Measurements from ENCODE around the gene MIER3. TPM values are rescaled to one million over a fixed set of nuclear protein-coding genes. Genes with fewer than 3 reads are reported as not detected.

The MIER3 gene
- total RNA-seq, 2 donors from 2014 or later: 11.2 to 20.4 TPM

GRCh38 chr5:56973473-56973872, 21.6 kb upstream of the MIER3 start:
- TF ChIP-seq, protein P1, sequence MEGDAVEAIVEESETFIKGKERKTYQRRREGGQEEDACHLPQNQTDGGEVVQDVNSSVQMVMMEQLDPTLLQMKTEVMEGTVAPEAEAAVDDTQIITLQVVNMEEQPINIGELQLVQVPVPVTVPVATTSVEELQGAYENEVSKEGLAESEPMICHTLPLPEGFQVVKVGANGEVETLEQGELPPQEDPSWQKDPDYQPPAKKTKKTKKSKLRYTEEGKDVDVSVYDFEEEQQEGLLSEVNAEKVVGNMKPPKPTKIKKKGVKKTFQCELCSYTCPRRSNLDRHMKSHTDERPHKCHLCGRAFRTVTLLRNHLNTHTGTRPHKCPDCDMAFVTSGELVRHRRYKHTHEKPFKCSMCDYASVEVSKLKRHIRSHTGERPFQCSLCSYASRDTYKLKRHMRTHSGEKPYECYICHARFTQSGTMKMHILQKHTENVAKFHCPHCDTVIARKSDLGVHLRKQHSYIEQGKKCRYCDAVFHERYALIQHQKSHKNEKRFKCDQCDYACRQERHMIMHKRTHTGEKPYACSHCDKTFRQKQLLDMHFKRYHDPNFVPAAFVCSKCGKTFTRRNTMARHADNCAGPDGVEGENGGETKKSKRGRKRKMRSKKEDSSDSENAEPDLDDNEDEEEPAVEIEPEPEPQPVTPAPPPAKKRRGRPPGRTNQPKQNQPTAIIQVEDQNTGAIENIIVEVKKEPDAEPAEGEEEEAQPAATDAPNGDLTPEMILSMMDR (IDR thresholded peaks at IDR 0.05): no peak
- Histone ChIP-seq H3K4me3 (no peak overlapping the region), H3K36me3 (no peaks in the 10 kb centered on the region), H3K4me1 (no peaks in the 10 kb centered on the region), H3K27me3 (no peaks in the 10 kb centered on the region), H3K9me3 (no peaks in the 10 kb centered on the region), H3K27ac (no peak overlapping the region)
- DNase-seq (ENCODE audit: low spot score): no peak

DNA sequence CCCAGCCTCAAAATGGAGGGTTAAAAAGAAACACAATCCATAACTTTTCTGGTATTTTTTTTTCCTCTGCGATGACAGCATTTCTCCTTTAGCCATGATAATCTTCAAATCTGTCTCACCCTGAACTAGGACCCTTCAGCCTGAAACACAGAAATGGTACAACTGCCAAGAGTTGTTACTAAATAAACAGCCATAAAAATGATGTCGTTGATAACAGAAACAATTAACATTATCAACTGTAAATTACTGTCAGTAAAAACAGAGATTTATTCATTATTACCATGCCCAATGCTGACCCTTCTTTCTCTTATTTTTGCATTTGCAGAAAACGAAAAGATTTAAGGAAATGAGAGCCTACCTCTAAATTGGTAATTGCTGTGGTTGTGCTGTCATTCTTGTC, 19.4 kb upstream of the MIER3 start:
- Histone ChIP-seq H3K4me3 (no peak overlapping the region), H3K27me3 (no peaks in the 10 kb centered on the region), H3K27ac (no peak overlapping the region), H3K36me3 (no peaks in the 10 kb centered on the region), H3K9me3 (no peaks in the 10 kb centered on the region), H3K4me1 (no peaks in the 10 kb centered on the region)
- no peak for DNase-seq (ENCODE audit: low spot score)
- TF ChIP-seq, protein P1 (IDR thresholded peaks at IDR 0.05): no peak

DNA sequence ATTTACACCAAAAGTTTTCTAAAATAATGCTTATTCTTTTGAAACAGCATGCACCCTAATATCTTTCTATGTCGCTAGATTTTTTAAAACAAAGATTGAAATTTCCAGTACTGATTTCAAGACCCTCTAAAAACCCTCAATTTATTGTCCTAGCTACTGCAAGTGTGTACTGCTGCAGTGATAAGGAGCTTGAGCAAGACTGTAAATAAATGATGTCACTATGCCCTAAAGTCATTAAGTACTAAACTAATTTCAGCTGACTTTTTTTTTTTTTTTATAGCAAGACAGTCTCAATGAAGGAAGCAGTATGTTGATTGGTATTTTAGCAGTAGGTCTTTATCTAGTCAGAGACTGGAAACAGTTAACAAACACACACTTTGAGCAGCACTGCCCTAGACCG, 12.2 kb upstream of the MIER3 start:
- TF ChIP-seq, protein P1 (IDR thresholded peaks at IDR 0.05): no peak
- Histone ChIP-seq H3K4me1 (no peaks in the 10 kb centered on the region), H3K27ac (no peak overlapping the region), H3K27me3 (no peaks in the 10 kb centered on the region), H3K36me3 (no peaks in the 10 kb centered on the region), H3K4me3 (no peak overlapping the region), H3K9me3 (no peaks in the 10 kb centered on the region)
- DNase-seq (ENCODE audit: low spot score): no peak

DNA sequence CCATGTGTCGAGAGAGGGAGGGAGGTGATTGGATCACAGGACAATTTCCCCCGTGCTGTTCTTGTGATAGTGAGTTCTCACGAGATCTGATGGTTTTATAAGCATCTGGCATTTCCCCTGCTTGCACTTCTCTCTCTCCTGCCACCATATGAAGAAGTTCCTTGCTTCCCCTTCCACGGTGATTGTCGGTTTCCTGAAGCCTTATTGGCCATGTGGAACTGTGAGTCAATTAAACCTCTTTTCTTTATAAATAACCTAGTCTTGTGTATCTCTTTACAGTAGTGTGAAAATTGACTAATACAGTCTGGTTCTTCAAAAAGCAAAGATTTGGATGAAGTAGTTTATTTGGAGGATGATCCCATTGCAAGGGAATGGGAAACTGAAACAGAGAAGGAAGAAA, 11.3 kb upstream of the MIER3 start:
- TF ChIP-seq, protein P1 (IDR thresholded peaks at IDR 0.05): no peak
- H3K27me3 ChIP-seq: no peaks in the 10 kb centered on the region
- H3K36me3 ChIP-seq: no peaks in the 10 kb centered on the region
- no peaks in the 10 kb centered on the region for H3K4me1 ChIP-seq
- no peak overlapping the region for H3K27ac ChIP-seq
- DNase-seq (ENCODE audit: low spot score): no peak
- no peaks in the 10 kb centered on the region for H3K9me3 ChIP-seq
- no peak overlapping the region for H3K4me3 ChIP-seq

DNA sequence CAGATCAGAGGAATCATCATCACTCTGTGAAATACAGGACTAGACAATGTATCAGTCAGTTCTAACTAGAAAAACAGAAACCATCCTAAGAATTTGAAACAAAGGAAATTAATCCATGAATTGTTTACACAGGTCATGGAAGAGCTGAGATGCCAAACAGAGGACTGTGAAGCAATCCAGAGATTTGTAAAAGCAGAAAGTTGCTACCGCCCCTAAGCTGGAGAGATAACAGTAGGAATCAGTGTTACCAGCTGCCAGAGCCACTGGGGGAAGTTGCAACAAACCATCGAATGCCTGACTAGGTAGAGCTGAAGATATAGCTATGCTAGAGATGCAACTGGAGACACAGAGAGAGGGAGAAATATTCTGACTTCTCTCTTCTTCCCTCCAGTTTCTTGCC, 10.4 kb upstream of the MIER3 start:
- H3K4me1 ChIP-seq: no peaks in the 10 kb centered on the region
- no peaks in the 10 kb centered on the region for H3K9me3 ChIP-seq
- DNase-seq (ENCODE audit: low spot score): no peak
- H3K27ac ChIP-seq: no peak overlapping the region
- H3K27me3 ChIP-seq: no peaks in the 10 kb centered on the region
- H3K4me3 ChIP-seq: no peak overlapping the region
- TF ChIP-seq, protein P1 (IDR thresholded peaks at IDR 0.05): no peak
- no peaks in the 10 kb centered on the region for H3K36me3 ChIP-seq

- TF ChIP-seq, protein P1 (IDR thresholded peaks at IDR 0.05): no peak
- DNase-seq (ENCODE audit: low spot score): no peak
- no peaks in the 10 kb centered on the region for H3K27me3 ChIP-seq
- no peaks in the 10 kb centered on the region for H3K9me3 ChIP-seq
- no peaks in the 10 kb centered on the region for H3K36me3 ChIP-seq
- no peaks in the 10 kb centered on the region for H3K4me1 ChIP-seq
- no peak overlapping the region for H3K27ac ChIP-seq
- no peak overlapping the region for H3K4me3 ChIP-seq
Observed at GRCh38 chr5:56961746-56962145, 9.8 kb upstream of the MIER3 start.
